Uterus (tissue), 4 donors: Measurements from ENCODE around the gene AGXT. TPM values are rescaled to one million over a fixed set of nuclear protein-coding genes. Genes with fewer than 3 reads are reported as not detected.

Source experiments
- DNase-seq, 2 donors: peaks; one replicate each; pipeline ENCODE4 v3.0.0-alpha.2; 2019 to 2020
- H3K27ac ChIP-seq, 2 donors: fragments of 200-600 bp; sonication (generic); 1 replicate in 1 of 2; 2 replicates in 1 of 2; pipeline ENCODE4 v1.5.1; 2016 to 2018
- H3K27me3 ChIP-seq, 2 donors: fragments of 200-600 bp; sonication (generic); one replicate each; pipeline ENCODE4 v1.5.1; 2018 to 2019; ENCODE audit warnings: control low read depth in 1 of 2
- H3K36me3 ChIP-seq, 2 donors: fragments of 200-600 bp; sonication (generic); one replicate each; pipeline ENCODE4 v1.5.1; 2019; ENCODE audit warnings: control low read depth in 1 of 2
- H3K4me1 ChIP-seq, 2 donors: fragments of 200-600 bp; sonication (generic); one replicate each; pipeline ENCODE4 v1.5.1; 2018 to 2019; ENCODE audit warnings: control low read depth in 1 of 2
- H3K4me3 ChIP-seq, 2 donors: fragments of 200-600 bp; sonication (generic); 1 replicate in 1 of 2; 2 replicates in 1 of 2; pipeline ENCODE4 v1.5.1; 2018 to 2019; ENCODE audit warnings: mild to moderate bottlenecking in 1 of 2
- H3K9me3 ChIP-seq, 2 donors: fragments of 200-600 bp; sonication (generic); one replicate each; pipeline ENCODE4 v1.5.1; 2019; ENCODE audit warnings: control low read depth in 1 of 2
- CTCF ChIP-seq, 4 experiments: fragments of 200-600 bp in 2 of 4; fragments of 450-650 bp in 2 of 4; sonication (generic) in 2 of 4; IDR thresholded peaks; one replicate each; pipeline ENCODE4 v1.5.1; 2016 to 2019; ENCODE audit warnings: antibody characterized with exemption in 4 of 4, mild to moderate bottlenecking in 2 of 4, moderate library complexity in 1 of 4
- POLR2A ChIP-seq, 2 donors: fragments of 450-650 bp; IDR thresholded peaks; one replicate each; pipeline ENCODE4 v1.6.1; 2016; ENCODE audit warnings: antibody characterized with exemption in 2 of 2, mild to moderate bottlenecking in 1 of 2, moderate library complexity in 1 of 2
- intact Hi-C: fragments of 100-400 bp; cut with DNase I; formaldehyde crosslinking; loops from one replicate; pipeline ENCODE4 v1.15.1; 2023; ENCODE audit warnings: low total_unique reads
- total RNA-seq, 4 donors: library from RNA; depleted of rRNA in 3 of 4; stranded (reverse); fragments of >200 nt in 3 of 4; gene quantifications; one replicate each; pipeline versions ENCODE4 v1.1.0 to v1.2.4, GENCODE V29; 2014 to 2023
- donor health status: DM: yes; HTN: yes; CAD: no.

Gene AGXT
- total RNA-seq, 4 donors from 2014 or later: not detected

- Histone ChIP-seq H3K4me1 (no peaks in the 10 kb centered on the region), H3K4me3 (no peak overlapping the region), H3K9me3 (no peaks in the 10 kb centered on the region), H3K27me3 (no peaks in the 10 kb centered on the region), H3K27ac (no peak overlapping the region), H3K36me3 (no peaks in the 10 kb centered on the region)
- no peak for DNase-seq
- TF ChIP-seq CTCF (IDR thresholded peaks at IDR 0.05) (no peak), POLR2A (IDR thresholded peaks at IDR 0.05) (no peak)
- intact Hi-C loops: no loop called here
These were observed 21.6 kb upstream of the AGXT start for GRCh38 chr2:240846873-240847595.

GRCh38 chr2:240847817-240848216 lies 20.8 kb upstream of the AGXT start:
- H3K27ac ChIP-seq: no peak overlapping the region
- no peaks in the 10 kb centered on the region for H3K4me1 ChIP-seq
- H3K36me3 ChIP-seq: no peaks in the 10 kb centered on the region
- no peak for TF ChIP-seq POLR2A (IDR thresholded peaks at IDR 0.05)
- no peak for TF ChIP-seq CTCF (IDR thresholded peaks at IDR 0.05)
- DNase-seq: no peak
- intact Hi-C loops: no loop called here
- H3K9me3 ChIP-seq: no peaks in the 10 kb centered on the region
- no peak overlapping the region for H3K4me3 ChIP-seq
- no peaks in the 10 kb centered on the region for H3K27me3 ChIP-seq

GRCh38 chr2:240848900-240849680 lies 19.5 kb upstream of the AGXT start:
- TF ChIP-seq CTCF (IDR thresholded peaks at IDR 0.05) (no peak), POLR2A (IDR thresholded peaks at IDR 0.05) (no peak)
- Histone ChIP-seq H3K4me3 (no peak overlapping the region), H3K27me3 (no peaks in the 10 kb centered on the region), H3K36me3 (no peaks in the 10 kb centered on the region), H3K27ac (no peak overlapping the region), H3K9me3 (no peaks in the 10 kb centered on the region), H3K4me1 (no peaks in the 10 kb centered on the region)
- intact Hi-C loops: no loop called here
- no peak for DNase-seq

GRCh38 chr2:240850026-240850425 lies 18.6 kb upstream of the AGXT start:
- Histone ChIP-seq H3K27me3 (no peaks in the 10 kb centered on the region), H3K36me3 (no peaks in the 10 kb centered on the region), H3K4me3 (no peak overlapping the region), H3K27ac (no peak overlapping the region), H3K4me1 (no peaks in the 10 kb centered on the region), H3K9me3 (no peaks in the 10 kb centered on the region)
- intact Hi-C loops: no loop called here
- TF ChIP-seq CTCF (IDR thresholded peaks at IDR 0.05) (no peak), POLR2A (IDR thresholded peaks at IDR 0.05) (no peak)
- DNase-seq: no peak

GRCh38 chr2:240850756-240851077 lies 17.9 kb upstream of the AGXT start:
- intact Hi-C loops: no loop called here
- Histone ChIP-seq H3K27me3 (no peaks in the 10 kb centered on the region), H3K4me3 (no peak overlapping the region), H3K4me1 (no peaks in the 10 kb centered on the region), H3K27ac (no peak overlapping the region), H3K9me3 (no peaks in the 10 kb centered on the region), H3K36me3 (no peaks in the 10 kb centered on the region)
- no peak for DNase-seq
- TF ChIP-seq POLR2A (IDR thresholded peaks at IDR 0.05): no peak
- TF ChIP-seq CTCF (IDR thresholded peaks at IDR 0.05): no peak
